ENCODE data around the gene SQSTM1.

The SQSTM1 gene

DNA sequence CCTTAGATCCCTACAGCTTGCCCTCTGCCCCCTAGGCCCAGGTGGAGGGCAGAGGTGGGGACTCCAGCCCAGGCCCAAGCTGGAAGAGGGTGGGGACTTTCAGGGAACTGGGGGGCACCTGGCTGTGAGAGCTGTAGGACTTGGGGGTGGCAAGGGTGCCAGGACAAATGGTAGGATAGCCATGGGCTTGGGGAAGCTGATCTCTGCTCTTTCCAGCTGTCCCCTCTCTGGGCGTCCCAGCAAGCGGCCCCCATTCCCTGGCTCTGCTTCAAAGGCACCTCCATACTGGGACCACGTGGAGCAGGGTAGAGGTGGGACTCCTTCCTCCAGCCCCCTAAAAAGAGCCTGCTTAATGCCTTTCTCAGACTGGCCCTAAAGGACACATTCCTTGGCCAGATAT is 26.5 kb upstream of the SQSTM1 start:
- H3K4me3 ChIP-seq (ENCODE audit: low read depth, low read length): peak overlapping the region; percentile 19
- in situ Hi-C loops (cut with HindIII; ENCODE audit: low sequenced_read_pairs): no loop called here
- TF ChIP-seq CTCF (IDR thresholded peaks at IDR 0.05; ENCODE audit: low read depth, low read length, missing control alignments): no peak
- no peak for DNase-seq (ENCODE audit: low read depth)

DNA sequence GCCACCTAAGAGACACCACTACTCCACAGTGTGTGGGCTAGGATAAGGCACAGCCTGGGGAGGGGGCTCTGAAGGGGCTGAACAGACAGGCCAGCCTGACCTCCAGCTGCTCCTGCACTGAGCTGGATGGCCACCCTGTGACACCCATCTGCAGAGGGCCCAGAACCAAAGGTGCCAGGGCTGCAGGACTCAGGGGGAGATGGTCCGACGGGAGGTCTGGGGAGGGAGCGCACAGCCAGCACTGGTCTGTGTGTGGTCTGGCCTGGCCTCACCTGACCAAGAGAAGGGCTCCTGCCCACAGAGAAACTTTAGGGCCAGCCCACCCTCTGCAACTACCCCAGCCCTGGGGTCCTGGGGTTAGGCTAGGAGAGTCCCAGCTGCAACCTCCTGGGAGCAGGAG is 26.1 kb upstream of the SQSTM1 start:
- no peak for DNase-seq (ENCODE audit: low read depth)
- TF ChIP-seq CTCF (IDR thresholded peaks at IDR 0.05; ENCODE audit: low read depth, low read length, missing control alignments): no peak
- no peak overlapping the region for H3K4me3 ChIP-seq (ENCODE audit: low read depth, low read length)
- in situ Hi-C loops (cut with HindIII; ENCODE audit: low sequenced_read_pairs): no loop called here

DNA sequence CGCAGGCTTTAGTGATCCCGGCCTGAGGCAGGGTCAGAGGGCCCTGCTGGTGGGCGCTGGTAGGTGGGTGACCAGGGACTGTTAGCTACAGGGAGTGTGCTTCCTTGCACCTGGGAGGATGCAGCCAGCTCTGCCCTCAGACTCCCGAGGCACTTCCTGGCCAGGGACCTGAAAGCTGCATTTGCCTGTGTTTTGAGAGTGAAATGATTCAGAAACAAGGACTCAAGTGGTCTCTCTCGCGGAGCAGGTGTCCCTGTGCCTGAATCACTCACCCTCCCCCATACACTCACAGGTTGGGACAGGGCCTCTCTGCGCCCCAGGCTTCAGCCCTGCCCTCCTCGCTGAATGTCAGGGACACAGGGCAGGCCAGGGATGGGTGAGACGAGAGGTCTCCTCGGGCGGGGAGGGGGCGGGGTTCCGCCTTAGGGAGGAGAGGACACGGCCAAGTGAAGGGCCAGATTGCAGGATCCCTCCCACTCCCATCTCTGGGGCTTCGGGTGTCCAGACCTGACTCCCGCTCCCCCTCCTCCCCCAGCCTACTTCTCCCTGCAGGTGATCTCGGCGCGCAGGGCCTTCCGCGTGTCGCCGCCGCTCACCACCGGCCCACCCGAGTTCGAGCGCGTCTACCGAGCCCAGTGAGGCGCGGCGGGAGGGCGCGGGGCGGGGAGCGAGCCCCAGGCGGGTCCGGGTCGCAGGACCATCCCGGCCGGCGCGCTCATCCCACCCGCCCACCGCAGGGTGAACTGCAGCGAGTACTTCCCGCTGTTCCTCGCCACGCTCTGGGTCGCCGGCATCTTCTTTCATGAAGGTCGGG is 25.4 kb upstream of the SQSTM1 start:
- peak overlapping the region; percentile 39 for H3K4me3 ChIP-seq (ENCODE audit: low read depth, low read length)
- in situ Hi-C loops (cut with HindIII; ENCODE audit: low sequenced_read_pairs): no loop called here
- TF ChIP-seq CTCF (IDR thresholded peaks at IDR 0.05; ENCODE audit: low read depth, low read length, missing control alignments): no peak
- DNase-seq (ENCODE audit: low read depth): no peak

DNA sequence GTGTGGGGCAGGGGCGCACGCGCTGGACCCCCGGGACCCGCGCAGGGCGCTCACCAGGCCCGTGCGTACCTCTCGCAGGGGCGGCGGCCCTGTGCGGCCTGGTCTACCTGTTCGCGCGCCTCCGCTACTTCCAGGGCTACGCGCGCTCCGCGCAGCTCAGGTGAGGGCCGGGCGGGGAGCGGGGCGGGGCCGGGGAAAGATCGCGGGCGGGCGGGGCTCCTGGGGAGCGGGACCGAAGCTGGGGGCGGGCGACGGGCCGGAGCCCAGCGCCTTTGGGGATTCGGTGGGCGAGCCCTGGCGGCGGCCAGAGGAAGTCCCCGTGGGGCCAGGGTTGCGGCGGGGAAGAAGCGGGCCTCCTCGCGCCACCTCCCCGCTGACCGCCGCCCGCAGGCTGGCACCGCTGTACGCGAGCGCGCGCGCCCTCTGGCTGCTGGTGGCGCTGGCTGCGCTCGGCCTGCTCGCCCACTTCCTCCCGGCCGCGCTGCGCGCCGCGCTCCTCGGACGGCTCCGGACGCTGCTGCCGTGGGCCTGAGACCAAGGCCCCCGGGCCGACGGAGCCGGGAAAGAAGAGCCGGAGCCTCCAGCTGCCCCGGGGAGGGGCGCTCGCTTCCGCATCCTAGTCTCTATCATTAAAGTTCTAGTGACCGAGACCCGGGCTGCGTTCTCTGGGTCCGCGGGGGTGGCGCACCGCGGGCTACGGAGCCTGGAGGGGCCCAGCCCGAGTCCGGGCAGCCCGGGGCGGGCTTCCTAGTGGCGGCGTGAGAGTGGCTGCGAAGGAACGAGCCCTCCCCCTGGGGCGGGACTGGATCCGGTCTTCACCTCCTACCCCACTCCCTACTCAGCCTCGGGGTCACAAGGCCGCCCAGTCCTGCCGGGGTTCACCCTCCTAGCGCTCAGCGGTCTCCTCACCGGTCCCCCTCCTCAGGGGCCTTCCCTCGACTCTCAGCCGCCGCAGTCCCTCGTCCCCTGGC is 24.6 kb upstream of the SQSTM1 start:
- in situ Hi-C loops (cut with HindIII; ENCODE audit: low sequenced_read_pairs): no loop called here
- DNase-seq (ENCODE audit: low read depth): no peak
- H3K4me3 ChIP-seq (ENCODE audit: low read depth, low read length): peak overlapping the region; percentile 39
- peak; percentile 54 for TF ChIP-seq CTCF (IDR thresholded peaks at IDR 0.05; ENCODE audit: low read depth, low read length, missing control alignments)

- no peak overlapping the region for H3K4me3 ChIP-seq (ENCODE audit: low read depth, low read length)
- in situ Hi-C loops (cut with HindIII; ENCODE audit: low sequenced_read_pairs): no loop called here
- no peak for TF ChIP-seq CTCF (IDR thresholded peaks at IDR 0.05; ENCODE audit: low read depth, low read length, missing control alignments)
- DNase-seq (ENCODE audit: low read depth): no peak
Measured at GRCh38 chr5:179796877-179797608, 23.7 kb upstream of the SQSTM1 start.

GRCh38 chr5:179797741-179798140 is 23.0 kb upstream of the SQSTM1 start:
- in situ Hi-C loops (cut with HindIII; ENCODE audit: low sequenced_read_pairs): no loop called here
- no peak overlapping the region for H3K4me3 ChIP-seq (ENCODE audit: low read depth, low read length)
- no peak for DNase-seq (ENCODE audit: low read depth)
- TF ChIP-seq CTCF (IDR thresholded peaks at IDR 0.05; ENCODE audit: low read depth, low read length, missing control alignments): no peak

Measured in astrocyte of the cerebellum (primary cell).